GM18526 (cell line): ENCODE data around the gene ENAH.

Source experiments
- POLR2A ChIP-seq: IDR thresholded peaks from 3 replicates; pipeline ENCODE4 v1.6.1; 2011; ENCODE audit not compliant: insufficient read length; ENCODE audit errors: extremely low read depth

ENAH gene

DNA sequence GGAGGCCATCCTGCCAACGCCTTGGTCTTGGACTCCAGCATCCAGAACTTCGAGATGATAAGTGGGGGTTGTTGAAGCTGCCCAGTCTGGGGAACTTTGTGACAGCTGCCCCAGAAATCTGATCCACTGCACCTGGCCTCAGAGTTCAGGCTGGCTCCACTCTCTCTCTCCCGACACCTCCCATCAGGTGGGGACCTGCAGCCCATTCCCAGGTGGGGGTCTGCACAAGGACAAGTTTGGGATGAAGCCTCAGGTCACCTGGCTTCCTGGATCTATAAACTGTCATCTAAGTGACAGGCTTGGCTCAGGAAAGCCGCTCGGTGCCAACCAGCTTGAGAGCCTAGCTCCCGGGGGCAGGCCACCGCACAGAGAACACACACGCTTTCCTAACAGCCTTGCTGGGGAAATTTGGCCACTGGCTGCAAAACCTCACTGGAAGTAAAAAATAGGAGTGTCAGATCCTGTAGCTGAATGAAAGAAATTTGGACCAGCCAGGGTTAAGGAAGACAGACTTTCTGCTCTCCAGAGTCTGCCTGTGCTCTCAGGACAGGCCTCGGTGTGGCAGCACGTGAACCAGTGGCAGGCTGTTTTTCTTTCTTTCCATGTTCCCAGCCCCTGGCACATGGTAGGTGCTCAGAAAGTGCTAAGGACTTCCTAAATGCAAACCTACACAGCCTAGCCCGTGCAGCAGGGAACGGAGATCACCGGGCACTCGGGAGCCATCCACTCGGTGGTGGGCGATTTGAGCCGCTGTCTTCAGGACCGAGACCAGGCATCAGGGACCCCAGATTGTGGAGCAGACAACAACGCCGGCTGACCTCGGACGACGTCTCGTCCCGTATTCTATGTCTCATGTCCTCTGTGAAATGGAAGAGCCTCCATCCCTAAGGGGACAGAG lies 182.5 kb downstream of the ENAH start:
- no peak for TF ChIP-seq POLR2A

- TF ChIP-seq POLR2A, result no peak
Measured at GRCh38 chr1:225469051-225469450, 183.9 kb downstream of the ENAH start.

DNA sequence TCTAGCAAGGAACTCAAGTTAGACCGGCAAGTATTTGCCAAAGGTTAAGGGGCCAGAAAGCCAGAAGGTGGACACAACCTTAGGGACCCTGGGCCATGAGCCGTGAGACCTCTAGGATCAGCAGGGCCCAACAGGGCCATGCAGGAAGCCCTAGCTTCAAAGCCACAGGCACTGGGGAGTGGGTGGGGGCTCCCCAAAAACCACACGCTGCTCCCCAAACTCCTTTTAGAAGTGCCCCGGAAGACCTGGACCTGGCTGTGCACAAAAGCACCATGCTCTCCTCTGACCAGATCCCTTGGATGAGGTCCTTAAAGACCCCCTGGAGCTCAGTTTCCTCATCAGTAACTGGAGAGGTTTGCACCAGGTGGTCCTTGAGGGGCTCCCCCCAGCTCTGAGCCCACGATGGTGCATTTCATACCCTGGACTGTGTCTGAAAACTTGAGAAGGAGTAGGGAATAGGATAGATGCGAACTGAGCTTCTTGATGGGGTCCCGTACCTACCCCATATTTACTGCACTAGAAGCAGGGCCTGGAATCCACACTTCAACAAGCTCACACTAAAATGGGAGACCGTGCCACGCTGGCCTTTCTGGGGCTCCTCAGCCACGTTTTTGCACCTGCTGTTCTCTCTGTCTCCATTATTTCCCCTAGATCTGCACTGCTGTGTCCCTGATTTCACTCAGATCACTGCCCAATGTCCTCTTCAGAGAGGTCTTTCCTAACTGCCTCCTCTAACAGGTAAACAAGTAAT lies 184.5 kb downstream of the ENAH start:
- TF ChIP-seq POLR2A, result no peak

DNA sequence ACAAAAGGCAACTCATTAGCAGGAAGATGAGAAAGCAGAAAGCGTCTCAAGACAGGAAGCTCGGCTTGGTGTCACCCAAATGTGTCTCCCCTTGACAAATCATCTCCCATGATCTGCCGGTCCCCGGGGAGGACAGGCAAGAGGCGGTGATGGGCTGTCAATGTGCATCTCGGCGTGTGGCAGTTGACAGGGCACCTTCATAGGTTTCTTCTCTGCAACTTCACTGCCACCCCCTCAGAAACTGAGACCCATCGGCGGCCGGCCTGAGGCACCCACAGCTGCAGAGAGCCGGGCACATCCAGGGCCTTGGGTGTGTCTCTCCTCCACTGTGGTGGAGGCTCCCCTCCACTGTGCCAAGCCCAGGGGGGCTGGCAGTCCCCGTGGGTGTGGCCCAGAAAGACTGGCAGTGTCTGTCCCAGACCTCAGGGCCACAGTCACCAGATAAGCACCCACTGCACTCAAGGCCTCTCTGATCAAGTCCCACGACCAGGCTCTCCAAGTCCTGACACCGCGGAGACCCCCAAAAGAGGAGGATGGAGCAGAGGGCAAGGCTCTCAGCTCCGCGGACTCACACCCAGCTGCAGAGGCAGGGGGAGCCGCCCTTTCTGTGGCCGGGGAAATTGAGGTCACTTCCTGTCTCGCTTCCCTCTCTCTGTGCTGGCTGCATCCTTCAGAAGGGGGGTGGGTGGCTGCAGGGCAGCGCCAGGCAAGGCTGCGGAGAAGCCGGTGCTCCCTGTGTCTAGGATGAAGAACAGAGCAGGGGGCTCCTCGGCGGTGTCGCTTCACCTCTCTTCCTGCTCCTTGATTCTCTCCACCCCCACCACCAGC lies 185.5 kb downstream of the ENAH start:
- TF ChIP-seq POLR2A, result peak; percentile 82

DNA sequence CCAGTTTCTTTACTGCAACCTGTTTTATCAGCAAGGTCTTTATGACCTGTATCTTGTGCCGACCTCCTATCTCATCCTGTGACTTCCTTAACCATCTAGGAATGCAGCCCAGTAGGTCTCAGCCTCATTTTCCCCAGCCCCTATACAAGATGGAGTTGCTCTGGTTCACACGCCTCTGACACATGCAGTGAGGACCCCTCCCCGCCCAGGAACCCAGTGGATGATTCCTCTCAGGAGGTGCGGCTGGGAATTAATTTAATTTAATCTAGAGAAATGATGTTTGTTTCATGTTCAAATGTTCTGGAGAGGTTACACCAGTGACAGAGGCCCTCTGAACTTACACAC lies 186.1 kb downstream of the ENAH start:
- TF ChIP-seq POLR2A, result no peak

DNA sequence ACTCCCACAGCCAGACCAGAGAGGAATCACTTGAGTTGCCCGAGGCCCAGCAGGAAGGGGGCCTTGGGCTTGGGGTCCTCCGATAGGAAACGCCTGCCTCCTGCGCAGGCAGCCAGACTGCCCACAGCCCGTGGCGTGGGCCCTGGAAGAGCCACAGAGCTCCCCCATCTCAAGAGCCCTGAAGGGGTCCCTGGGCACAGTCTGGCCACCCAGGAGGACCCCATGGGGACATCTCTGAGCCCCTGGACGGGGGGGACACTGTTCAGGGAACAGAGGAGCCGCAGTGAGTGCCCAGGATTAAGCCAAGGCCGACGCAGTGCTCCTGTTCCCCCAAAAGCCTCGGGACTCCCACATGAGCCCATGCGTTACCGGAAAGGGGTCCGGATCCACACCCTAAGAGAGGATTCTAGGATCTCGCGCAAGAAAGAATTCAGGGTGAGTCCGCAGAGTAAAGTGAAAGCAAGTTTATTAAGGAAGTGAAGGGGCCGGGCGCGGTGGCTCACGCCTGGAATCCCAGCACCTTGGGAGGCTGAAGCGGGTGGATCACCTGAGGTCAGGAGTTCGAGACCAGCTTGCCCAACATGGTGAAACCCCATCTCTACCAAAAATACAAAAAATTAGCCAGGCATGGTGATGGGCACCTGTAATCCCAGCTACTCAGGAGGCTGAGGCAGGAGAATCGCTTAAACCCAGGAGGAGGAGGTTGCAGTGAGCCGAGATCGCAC lies 187.0 kb downstream of the ENAH start:
- TF ChIP-seq POLR2A, result no peak

DNA sequence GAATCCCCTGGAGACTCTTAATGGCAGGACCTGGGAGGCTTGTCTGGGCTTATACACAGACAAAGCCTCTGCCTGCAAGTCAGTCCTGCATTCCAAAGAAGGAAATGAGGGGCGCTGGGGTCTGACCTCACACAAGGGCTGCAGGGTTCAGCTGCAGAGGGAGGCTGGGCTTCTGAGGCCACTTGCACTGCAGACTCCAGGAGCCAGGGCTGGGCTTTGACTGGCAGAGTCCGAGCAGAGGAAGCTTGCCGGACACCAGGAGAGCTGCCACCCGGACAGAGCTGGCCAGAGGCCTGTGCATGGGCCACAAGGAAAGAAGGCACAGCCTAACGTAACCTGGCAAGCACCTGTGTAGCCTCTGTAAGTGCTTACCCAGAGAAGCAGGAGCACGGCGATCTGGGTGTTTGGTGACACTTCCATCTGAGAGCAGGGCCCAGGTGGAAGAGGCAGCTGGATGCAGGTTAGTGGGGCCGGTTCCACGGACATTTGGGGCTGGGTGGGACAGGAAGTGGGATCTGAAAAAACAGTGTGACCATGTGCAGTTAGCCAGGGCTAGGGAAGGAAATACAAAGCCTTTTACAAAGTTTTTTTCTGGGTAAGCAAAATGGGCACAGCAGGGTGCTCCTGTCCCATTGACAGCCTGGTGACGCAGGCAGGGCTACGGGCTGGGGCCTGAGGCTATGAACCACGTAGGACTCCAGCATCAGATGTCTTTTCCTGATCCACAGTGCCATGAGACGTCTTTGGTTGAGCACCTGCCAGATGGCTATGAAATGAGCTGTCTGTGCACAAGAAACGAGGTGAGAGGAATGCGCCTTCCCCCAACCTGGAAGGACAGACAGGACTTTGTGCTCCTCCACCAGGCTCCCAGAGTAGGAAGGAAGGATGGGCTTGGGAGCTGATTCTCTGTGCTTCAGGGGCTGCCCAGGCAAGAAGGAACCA lies 187.8 kb downstream of the ENAH start:
- TF ChIP-seq POLR2A, result no peak

DNA sequence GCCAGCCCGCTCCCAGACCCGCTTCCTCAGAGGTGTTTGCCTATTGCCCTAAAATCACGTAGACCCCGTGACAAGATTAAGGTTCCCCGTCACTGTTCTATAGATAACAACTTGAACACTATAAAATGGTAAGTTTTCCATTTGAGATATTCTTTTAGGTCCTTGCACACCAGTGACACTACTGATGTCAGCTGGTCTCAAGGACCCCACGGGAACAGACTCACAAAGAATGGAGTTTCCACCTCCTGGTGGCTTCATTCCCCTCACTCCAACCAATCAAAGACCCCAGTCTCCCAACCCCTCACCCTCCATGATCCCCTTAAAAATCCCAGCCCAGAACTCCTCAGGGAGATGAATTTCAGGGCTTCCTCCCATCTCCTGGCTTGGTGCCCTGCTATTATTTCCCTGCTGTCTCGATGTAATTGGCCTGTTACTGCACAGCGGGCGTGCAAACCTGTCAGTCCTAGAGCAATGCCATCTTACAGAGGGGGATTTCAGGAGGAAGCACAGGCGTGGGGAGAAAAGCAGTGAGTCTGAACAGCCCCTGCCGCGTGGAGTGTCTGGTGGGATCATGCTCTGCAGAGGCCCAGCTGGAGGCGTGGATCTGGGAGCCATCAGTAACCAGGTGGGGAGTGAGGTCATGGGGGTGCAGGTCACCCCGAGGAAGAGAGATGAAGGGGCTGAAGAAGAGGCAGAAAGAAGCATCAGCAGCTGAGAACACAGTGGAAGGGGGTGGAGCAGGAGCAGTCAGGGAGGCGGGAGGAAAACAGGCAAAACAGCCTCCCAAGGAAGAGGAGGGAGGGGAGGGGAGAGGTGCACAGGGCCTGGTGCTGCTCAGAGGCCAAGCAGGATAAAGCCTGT lies 190.0 kb downstream of the ENAH start:
- TF ChIP-seq POLR2A, result no peak

- no peak for TF ChIP-seq POLR2A
Measured at GRCh38 chr1:225462429-225462713, 190.6 kb downstream of the ENAH start.

GRCh38 chr1:225461533-225462428 lies 191.1 kb downstream of the ENAH start:
- TF ChIP-seq POLR2A, result no peak

DNA sequence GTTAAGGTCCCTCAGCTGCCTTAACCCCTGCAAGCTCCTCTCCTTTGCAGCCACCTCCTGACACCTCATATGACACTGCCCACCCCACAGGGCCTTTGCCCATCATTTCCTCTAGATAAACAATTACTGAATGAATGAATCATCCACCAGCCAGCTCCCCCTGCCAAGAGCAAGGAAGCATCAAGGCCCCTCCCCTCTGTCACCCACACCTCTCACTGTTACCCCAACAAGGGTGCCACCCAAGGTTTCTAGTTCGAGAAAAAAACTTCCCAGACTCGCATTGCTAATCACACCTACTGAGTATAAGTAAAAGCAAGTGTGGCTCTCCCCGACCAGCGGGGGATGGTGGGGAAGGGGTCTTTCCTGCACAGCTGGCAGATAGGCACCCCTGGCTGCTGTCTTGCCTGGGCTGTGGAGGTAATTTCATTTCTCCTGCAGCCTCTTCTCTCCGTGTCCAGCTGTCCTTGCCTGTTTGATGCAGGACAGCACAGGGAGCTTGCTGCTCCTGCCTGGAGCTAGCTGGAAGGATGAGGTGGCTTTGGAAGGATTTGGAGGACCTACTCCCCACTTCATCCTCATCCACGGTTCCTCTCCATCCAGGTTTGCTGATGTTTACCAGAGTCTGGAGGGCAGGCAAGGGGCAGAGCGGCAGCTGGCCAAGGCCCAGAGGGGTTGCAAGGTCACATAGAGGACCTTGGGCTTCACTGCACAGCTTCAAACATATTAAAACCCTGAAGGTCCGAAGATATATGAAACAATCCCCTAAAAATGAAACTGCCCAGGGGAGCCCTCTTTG lies 192.0 kb downstream of the ENAH start:
- no peak for TF ChIP-seq POLR2A
